ENCODE measurements around the gene ASZ1. TPM values are rescaled to one million over a fixed set of nuclear protein-coding genes. Genes with fewer than 3 reads are reported as not detected.

ASZ1 gene
- total RNA-seq, 1 donor from 2014 or later: not detected

DNA sequence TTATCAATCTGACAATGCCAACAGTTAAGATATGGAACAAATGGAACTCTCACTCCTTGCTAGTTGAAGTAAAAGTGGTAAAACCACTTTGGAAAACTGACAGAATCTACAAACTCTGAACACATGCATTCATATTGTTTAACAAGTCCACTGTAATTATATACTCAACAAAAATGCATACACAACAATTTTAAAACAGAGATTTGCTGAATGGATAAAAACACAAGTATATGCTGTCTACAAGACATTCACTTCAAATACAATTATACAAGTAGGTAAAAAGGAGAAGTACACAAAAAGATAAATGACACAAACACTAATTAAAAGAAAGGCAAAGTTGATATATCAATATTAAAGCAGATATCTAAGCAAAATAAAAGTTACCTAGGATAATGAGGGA is 95.3 kb downstream of the ASZ1 start:
- Mint-ChIP-seq H3K4me1 (ENCODE audit: unreplicated experiment) (no peaks in the 10 kb centered on the region), H3K27ac (ENCODE audit: unreplicated experiment) (no peak overlapping the region), H3K9me3 (ENCODE audit: unreplicated experiment) (no peaks in the 10 kb centered on the region), H3K4me3 (ENCODE audit: unreplicated experiment) (no peak overlapping the region), H3K36me3 (ENCODE audit: low read depth, unreplicated experiment) (no peaks in the 10 kb centered on the region), H3K27me3 (ENCODE audit: unreplicated experiment) (no peaks in the 10 kb centered on the region)
- DNase-seq (ENCODE audit: low spot score): no peak
- TF ChIP-seq, protein P1, sequence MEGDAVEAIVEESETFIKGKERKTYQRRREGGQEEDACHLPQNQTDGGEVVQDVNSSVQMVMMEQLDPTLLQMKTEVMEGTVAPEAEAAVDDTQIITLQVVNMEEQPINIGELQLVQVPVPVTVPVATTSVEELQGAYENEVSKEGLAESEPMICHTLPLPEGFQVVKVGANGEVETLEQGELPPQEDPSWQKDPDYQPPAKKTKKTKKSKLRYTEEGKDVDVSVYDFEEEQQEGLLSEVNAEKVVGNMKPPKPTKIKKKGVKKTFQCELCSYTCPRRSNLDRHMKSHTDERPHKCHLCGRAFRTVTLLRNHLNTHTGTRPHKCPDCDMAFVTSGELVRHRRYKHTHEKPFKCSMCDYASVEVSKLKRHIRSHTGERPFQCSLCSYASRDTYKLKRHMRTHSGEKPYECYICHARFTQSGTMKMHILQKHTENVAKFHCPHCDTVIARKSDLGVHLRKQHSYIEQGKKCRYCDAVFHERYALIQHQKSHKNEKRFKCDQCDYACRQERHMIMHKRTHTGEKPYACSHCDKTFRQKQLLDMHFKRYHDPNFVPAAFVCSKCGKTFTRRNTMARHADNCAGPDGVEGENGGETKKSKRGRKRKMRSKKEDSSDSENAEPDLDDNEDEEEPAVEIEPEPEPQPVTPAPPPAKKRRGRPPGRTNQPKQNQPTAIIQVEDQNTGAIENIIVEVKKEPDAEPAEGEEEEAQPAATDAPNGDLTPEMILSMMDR (IDR thresholded peaks at IDR 0.05; ENCODE audit: unreplicated experiment): no peak

DNA sequence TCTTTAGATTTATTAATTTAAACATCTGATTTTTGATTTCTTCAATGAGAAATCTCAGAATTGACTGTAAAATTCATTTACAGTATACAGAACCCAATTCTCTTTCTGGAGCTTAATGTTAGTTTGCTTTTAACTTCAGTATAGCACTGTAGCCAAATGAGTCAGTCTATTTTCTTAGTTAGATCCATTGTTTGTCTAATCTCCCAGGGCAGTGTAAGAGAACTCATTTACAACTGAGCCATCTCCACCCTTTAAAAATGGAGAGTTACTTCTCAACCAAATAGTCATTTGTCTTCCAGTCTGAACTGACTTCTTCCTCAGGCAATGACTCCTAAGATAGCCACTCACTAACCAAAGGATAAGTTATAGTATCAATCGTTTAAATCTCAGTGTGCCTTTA is 101.5 kb downstream of the ASZ1 start:
- no peak overlapping the region for H3K27ac Mint-ChIP-seq (ENCODE audit: unreplicated experiment)
- TF ChIP-seq, protein P1 (IDR thresholded peaks at IDR 0.05; ENCODE audit: unreplicated experiment): no peak
- no peak for DNase-seq (ENCODE audit: low spot score)
- H3K36me3 Mint-ChIP-seq (ENCODE audit: low read depth, unreplicated experiment): no peaks in the 10 kb centered on the region
- H3K9me3 Mint-ChIP-seq (ENCODE audit: unreplicated experiment): no peaks in the 10 kb centered on the region
- peaks cover 31% of the 10 kb centered on the region for H3K27me3 Mint-ChIP-seq (ENCODE audit: unreplicated experiment)
- H3K4me1 Mint-ChIP-seq (ENCODE audit: unreplicated experiment): peaks cover 14% of the 10 kb centered on the region
- no peak overlapping the region for H3K4me3 Mint-ChIP-seq (ENCODE audit: unreplicated experiment)

DNA sequence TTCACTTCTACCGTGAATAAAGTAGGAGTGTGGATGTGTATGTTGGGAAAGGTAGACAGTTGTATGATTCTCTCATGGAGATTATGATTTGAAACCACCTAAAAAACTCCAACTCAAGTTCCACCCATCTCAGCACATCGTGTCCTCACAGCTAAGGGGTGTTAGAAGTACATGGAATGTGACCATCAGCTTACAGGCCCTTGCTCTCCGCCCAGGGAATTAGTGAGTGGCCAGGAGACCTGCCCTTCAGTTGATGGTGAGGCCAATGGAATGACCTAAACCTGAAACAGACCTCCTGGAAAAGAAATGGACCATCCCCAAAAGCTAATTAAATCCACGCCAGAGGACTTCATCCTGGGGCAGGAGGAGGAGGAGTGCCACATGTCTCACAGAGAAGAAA is 102.3 kb downstream of the ASZ1 start:
- Mint-ChIP-seq H3K4me1 (ENCODE audit: unreplicated experiment) (peaks cover 14% of the 10 kb centered on the region), H3K27me3 (ENCODE audit: unreplicated experiment) (peaks cover 35% of the 10 kb centered on the region), H3K4me3 (ENCODE audit: unreplicated experiment) (no peak overlapping the region), H3K36me3 (ENCODE audit: low read depth, unreplicated experiment) (no peaks in the 10 kb centered on the region), H3K27ac (ENCODE audit: unreplicated experiment) (no peak overlapping the region), H3K9me3 (ENCODE audit: unreplicated experiment) (no peaks in the 10 kb centered on the region)
- TF ChIP-seq, protein P1 (IDR thresholded peaks at IDR 0.05; ENCODE audit: unreplicated experiment): no peak
- no peak for DNase-seq (ENCODE audit: low spot score)

DNA sequence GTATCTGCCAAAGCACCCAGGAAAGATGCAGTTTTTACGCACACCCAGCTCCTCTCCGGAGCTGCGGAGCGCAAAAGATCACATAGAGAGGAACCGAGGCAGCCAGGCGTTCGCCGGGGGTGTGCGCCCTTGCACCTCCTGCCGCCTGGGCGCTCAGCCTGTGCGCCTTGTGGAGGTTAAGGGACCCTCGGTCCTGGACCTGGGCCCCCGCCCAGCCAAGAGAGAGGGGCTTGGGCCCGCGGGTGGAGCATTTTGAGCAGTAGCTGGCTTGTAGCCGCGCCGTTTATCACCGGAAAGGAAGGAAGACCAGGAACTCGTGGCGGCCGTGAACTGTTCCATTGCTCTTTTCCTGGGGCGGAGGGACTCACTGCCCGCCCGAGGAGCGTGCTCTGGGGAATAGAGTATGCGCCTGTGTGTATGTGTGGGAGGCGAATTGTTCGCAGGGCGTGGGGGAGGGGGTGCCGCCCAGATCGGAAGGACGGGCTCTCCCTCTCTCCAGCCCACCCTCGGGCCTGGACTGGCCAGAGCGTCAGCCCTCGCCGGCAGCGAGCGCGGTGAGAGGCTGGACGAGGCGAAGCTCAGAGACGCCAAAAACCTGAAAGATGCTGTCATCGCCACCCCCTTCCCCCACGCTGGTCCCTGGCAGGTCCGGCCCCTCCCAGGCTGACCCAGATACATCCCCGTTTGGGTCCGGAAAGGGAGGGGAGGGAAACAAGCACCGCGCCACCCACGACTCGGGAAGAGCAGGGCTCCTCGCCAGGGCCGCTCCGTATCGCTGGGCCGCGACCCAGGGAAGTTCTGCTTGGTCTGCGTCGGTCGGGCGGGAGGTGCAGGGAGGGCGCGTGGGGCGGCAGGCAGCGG is 103.2 kb downstream of the ASZ1 start:
- Mint-ChIP-seq H3K9me3 (ENCODE audit: unreplicated experiment) (no peaks in the 10 kb centered on the region), H3K4me1 (ENCODE audit: unreplicated experiment) (peaks cover 14% of the 10 kb centered on the region), H3K27me3 (ENCODE audit: unreplicated experiment) (peaks cover 36% of the 10 kb centered on the region), H3K36me3 (ENCODE audit: low read depth, unreplicated experiment) (no peaks in the 10 kb centered on the region), H3K27ac (ENCODE audit: unreplicated experiment) (no peak overlapping the region), H3K4me3 (ENCODE audit: unreplicated experiment) (peak overlapping the region; percentile 87)
- peak; percentile 34 for DNase-seq (ENCODE audit: low spot score)
- TF ChIP-seq, protein P1 (IDR thresholded peaks at IDR 0.05; ENCODE audit: unreplicated experiment): no peak

DNA sequence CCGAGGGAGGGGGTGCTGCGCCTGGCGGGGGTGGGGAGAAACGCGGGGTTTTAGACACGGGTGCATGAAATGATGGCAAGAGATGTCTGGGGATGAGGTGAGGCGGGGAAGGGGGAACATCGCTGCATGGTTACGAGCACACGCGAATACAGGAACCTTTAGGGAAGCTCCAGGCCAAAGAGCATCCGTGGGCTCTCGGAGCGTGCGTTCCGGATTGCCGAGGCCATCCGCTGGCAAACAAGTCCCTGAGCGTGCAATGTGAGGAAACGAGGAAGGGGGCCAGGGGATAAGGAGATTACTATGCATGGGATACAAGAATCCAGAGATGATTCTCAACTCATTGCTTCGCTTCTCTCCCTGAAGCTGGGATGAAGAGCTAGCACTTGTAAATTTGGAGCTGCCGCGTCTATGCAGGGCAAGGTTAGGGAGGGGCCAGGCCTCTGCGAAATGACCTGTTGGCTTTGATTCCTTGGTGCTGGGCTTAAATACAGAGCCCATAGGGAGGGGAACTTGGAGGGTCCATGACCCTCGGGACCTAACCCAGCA is 103.9 kb downstream of the ASZ1 start:
- Mint-ChIP-seq H3K27me3 (ENCODE audit: unreplicated experiment) (peaks cover 36% of the 10 kb centered on the region), H3K4me3 (ENCODE audit: unreplicated experiment) (peak overlapping the region; percentile 87), H3K4me1 (ENCODE audit: unreplicated experiment) (peaks cover 14% of the 10 kb centered on the region), H3K9me3 (ENCODE audit: unreplicated experiment) (no peaks in the 10 kb centered on the region), H3K27ac (ENCODE audit: unreplicated experiment) (no peak overlapping the region), H3K36me3 (ENCODE audit: low read depth, unreplicated experiment) (no peaks in the 10 kb centered on the region)
- TF ChIP-seq, protein P1 (IDR thresholded peaks at IDR 0.05; ENCODE audit: unreplicated experiment): no peak
- DNase-seq (ENCODE audit: low spot score): peak; percentile 23
